Measurements from ENCODE around the gene ZNF438.

DNA sequence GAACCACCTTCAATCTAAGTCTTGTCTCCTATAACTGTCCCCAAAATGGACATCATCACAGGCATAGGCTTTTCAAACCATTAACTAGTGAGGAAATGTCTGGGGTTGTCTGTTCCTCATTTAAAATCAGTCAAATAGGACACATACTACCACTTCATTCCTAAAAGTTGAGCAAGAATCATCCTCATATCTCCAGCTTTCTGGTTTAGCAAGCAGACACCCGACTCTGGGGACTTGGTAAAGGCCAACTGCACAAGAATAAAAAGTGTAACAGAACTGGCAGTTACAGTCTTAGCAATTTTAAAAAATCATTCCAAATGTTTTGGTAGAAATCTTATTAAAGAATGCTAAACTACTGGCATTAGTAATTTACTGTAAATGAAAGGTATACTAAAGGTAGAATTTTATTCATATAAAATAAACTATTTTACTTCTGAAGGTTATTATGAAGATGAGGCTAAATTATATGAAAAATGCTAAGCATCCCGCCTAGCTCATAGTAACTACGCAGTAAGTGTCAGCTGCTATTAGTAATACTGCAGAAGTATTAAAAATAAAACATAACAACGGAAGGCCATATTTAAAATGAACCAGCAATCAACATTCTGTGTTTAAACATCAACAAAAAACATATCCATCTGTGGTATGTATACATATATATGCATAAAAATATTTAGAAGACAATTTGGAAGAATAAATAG, 60.8 kb downstream of the ZNF438 start:
- no peak for TF ChIP-seq CTCF (conservative IDR thresholded peaks at IDR 0.05 in 1 of 2, IDR thresholded peaks at IDR 0.05 in 1 of 2; ENCODE audit: extremely low read depth in 1 of 2, insufficient read depth in 1 of 2, low read depth in 1 of 2, low read length in 2 of 2)
- no peak for TF ChIP-seq EZH2 (IDR thresholded peaks at IDR 0.05; ENCODE audit: borderline replicate concordance, low read length)
